NCI-H1436 (cell line): ENCODE data around the gene D2HGDH.
"Not testable (repeated sequence)": the region's sequence is repeated elsewhere in the genome, so short reads cannot be mapped to it uniquely, and the experiment has no call there.

ENCODE experiments used
- DNase-seq: peaks from one replicate; lab custom pipeline; 2025; lab: John Stamatoyannopoulos, UW

D2HGDH gene

GRCh38 chr2:241748468-241749256 is 14.2 kb downstream of the D2HGDH start:
- no peak for DNase-seq

GRCh38 chr2:241750076-241750840 is 15.8 kb downstream of the D2HGDH start:
- no peak for DNase-seq

GRCh38 chr2:241751152-241751551 is 16.7 kb downstream of the D2HGDH start:
- DNase-seq, result no peak

- no peak for DNase-seq
These were observed 17.3 kb downstream of the D2HGDH start for GRCh38 chr2:241751776-241752175.

GRCh38 chr2:241752253-241752652 is 17.8 kb downstream of the D2HGDH start:
- DNase-seq, result no peak

GRCh38 chr2:241752689-241753276 is 18.4 kb downstream of the D2HGDH start:
- DNase-seq, result no peak

- no peak for DNase-seq
These were observed 19.1 kb downstream of the D2HGDH start for GRCh38 chr2:241753493-241753892.

GRCh38 chr2:241754042-241754441 is 19.6 kb downstream of the D2HGDH start:
- DNase-seq, result no peak

- no peak for DNase-seq
These were observed 20.7 kb downstream of the D2HGDH start for GRCh38 chr2:241755166-241755565.

- DNase-seq, result no peak
These were observed 21.3 kb downstream of the D2HGDH start for GRCh38 chr2:241755777-241756176.

- DNase-seq, result no peak
These were observed 24.8 kb downstream of the D2HGDH start for GRCh38 chr2:241759067-241759807.

- DNase-seq, result not testable (repeated sequence)
These were observed 25.5 kb downstream of the D2HGDH start for GRCh38 chr2:241759893-241760292.

GRCh38 chr2:241760301-241760771 is 25.9 kb downstream of the D2HGDH start:
- no peak for DNase-seq

GRCh38 chr2:241762321-241762932 is 28.0 kb downstream of the D2HGDH start:
- DNase-seq, result no peak

GRCh38 chr2:241762933-241763369 is 28.5 kb downstream of the D2HGDH start:
- no peak for DNase-seq

- DNase-seq, result no peak
These were observed 29.3 kb downstream of the D2HGDH start for GRCh38 chr2:241763551-241764274.

- no peak for DNase-seq
These were observed 30.1 kb downstream of the D2HGDH start for GRCh38 chr2:241764275-241765241.

- DNase-seq, result no peak
These were observed 33.2 kb downstream of the D2HGDH start for GRCh38 chr2:241767464-241768250.

- no peak for DNase-seq
These were observed 33.9 kb downstream of the D2HGDH start for GRCh38 chr2:241768251-241768711.
